Lung (tissue), 12 donors: ENCODE results near the gene ZNF2. TPM values are rescaled to one million over a fixed set of nuclear protein-coding genes. Genes with fewer than 3 reads are reported as not detected.

Experiments
- ATAC-seq: fragments of 200-7000 bp; cut with Tn5 transposase; one replicate; pipeline ENCODE4 v1.9.1; 2020; ENCODE audit warnings: moderate number of reproducible peaks; ENCODE audit not compliant: insufficient read depth, low FRiP score
- DNase-seq, 3 donors: peaks; one replicate each; pipeline ENCODE4 v3.0.0-alpha.2; 2013 to 2017
- H3K27ac ChIP-seq, 2 donors: one replicate each; pipeline ENCODE4 v1.5.1; 2013; ENCODE audit warnings: mild to moderate bottlenecking in 2 of 2, moderate library complexity in 2 of 2, control low read depth in 1 of 2, inconsistent platforms in 1 of 2, low read depth in 1 of 2, low read length in 1 of 2
- H3K27me3 ChIP-seq, 3 donors: one replicate each; pipeline ENCODE4 v1.5.1; 2013; ENCODE audit warnings: low read length in 2 of 3; ENCODE audit not compliant: control insufficient read depth in 3 of 3, insufficient read depth in 3 of 3
- H3K36me3 ChIP-seq, 4 donors: one replicate each; pipeline ENCODE4 v1.5.1; 2013; ENCODE audit warnings: low read length in 4 of 4, mild to moderate bottlenecking in 1 of 4, moderate library complexity in 1 of 4; ENCODE audit not compliant: control insufficient read depth in 4 of 4, insufficient read depth in 4 of 4
- H3K4me1 ChIP-seq, 5 donors: one replicate each; pipeline ENCODE4 v1.5.1; 2013; ENCODE audit warnings: low read length in 5 of 5, mild to moderate bottlenecking in 2 of 5, moderate library complexity in 1 of 5; ENCODE audit not compliant: control insufficient read depth in 5 of 5, insufficient read depth in 5 of 5
- H3K4me3 ChIP-seq: one replicate; pipeline ENCODE4 v1.5.1; 2013; ENCODE audit warnings: mild to moderate bottlenecking, control low read depth, moderate library complexity
- H3K9ac ChIP-seq, 2 donors: one replicate each; pipeline ENCODE4 v1.5.1; 2013; ENCODE audit warnings: low read length in 2 of 2, control low read depth in 1 of 2; ENCODE audit not compliant: insufficient read depth in 1 of 2
- H3K9me3 ChIP-seq, 4 donors: one replicate each; pipeline ENCODE4 v1.5.1; 2013; ENCODE audit warnings: low read length in 3 of 4, mild to moderate bottlenecking in 1 of 4, moderate library complexity in 1 of 4; ENCODE audit not compliant: control insufficient read depth in 4 of 4, insufficient read depth in 3 of 4
- WGBS, 2 donors: extraction: QIAGEN DNeasy Blood & Tissue Kit; methylation state at CpG; one replicate each; pipeline ENCODE4 v1.1.7; 2013; 5-methylcytosine and 5-hydroxymethylcytosine counted together
- polyA plus RNA-seq, 2 donors: library from polyadenylated mRNA; stranded (reverse); fragments of 200-250 nt; gene quantifications; one replicate each; pipeline ENCODE4 v1.2.1, GENCODE V29; 2013
- total RNA-seq, 2 donors: library from RNA; depleted of rRNA in 1 of 2; stranded (reverse); fragments of >200 nt in 1 of 2; gene quantifications; one replicate each; pipeline ENCODE4 v1.2.1, GENCODE V29; 2014 to 2021
- TF ChIP-seq, protein P1 (sequence below): IDR thresholded peaks from 2 replicates; pipeline ENCODE4 v1.5.1; 2012; ENCODE audit warnings: mild to moderate bottlenecking; ENCODE audit errors: control extremely low read depth, extremely low read depth
- donor health status: control.
- donor health status: control.
- donor health status: Bipolar disorder and iron deficiency.
- donor health status: healthy.
- donor health status: DM: yes; HTN: yes; CAD: no.

Gene ZNF2
- total and polyA plus RNA-seq, 4 donors: 1.8 to 4.7 (median 3.1) TPM

DNA sequence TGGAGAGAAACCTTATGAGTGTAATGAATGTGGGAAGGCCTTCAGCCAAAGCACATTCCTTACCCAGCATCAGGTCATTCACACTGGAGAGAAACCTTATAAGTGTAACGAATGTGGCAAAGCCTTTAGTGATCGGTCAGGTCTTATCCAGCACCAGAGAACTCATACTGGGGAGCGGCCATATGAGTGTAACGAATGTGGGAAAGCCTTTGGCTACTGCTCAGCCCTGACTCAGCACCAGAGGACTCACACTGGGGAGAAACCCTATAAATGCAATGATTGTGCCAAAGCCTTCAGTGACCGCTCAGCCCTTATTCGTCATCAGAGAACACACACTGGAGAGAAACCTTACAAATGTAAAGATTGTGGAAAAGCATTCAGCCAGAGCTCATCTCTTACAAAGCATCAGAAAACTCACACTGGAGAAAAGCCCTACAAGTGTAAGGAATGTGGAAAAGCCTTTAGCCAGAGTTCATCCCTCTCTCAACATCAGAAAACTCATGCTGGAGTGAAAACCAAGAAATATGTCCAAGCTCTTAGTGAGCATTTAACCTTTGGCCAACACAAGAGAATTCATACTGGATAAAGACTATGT is 49.5 kb downstream of the ZNF2 start:
- H3K9me3 ChIP-seq: peaks cover 28 to 67% (median 48%) of the 10 kb centered on the region in 4 donors
- TF ChIP-seq, protein P1, sequence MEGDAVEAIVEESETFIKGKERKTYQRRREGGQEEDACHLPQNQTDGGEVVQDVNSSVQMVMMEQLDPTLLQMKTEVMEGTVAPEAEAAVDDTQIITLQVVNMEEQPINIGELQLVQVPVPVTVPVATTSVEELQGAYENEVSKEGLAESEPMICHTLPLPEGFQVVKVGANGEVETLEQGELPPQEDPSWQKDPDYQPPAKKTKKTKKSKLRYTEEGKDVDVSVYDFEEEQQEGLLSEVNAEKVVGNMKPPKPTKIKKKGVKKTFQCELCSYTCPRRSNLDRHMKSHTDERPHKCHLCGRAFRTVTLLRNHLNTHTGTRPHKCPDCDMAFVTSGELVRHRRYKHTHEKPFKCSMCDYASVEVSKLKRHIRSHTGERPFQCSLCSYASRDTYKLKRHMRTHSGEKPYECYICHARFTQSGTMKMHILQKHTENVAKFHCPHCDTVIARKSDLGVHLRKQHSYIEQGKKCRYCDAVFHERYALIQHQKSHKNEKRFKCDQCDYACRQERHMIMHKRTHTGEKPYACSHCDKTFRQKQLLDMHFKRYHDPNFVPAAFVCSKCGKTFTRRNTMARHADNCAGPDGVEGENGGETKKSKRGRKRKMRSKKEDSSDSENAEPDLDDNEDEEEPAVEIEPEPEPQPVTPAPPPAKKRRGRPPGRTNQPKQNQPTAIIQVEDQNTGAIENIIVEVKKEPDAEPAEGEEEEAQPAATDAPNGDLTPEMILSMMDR: no peak
- ATAC-seq: no peak
- no peak overlapping the region for H3K27ac ChIP-seq
- WGBS, 2 donors: 96 to 98% methylated on average over 6 of the region's 6 CpGs
- no peak overlapping the region for H3K4me3 ChIP-seq
- no peaks in the 10 kb centered on the region for H3K27me3 ChIP-seq
- H3K9ac ChIP-seq: no peak overlapping the region
- peaks cover 9 to 73% (median 55%) of the 10 kb centered on the region in 4 donors for H3K36me3 ChIP-seq
- DNase-seq: no peak
- no peaks in the 10 kb centered on the region for H3K4me1 ChIP-seq

DNA sequence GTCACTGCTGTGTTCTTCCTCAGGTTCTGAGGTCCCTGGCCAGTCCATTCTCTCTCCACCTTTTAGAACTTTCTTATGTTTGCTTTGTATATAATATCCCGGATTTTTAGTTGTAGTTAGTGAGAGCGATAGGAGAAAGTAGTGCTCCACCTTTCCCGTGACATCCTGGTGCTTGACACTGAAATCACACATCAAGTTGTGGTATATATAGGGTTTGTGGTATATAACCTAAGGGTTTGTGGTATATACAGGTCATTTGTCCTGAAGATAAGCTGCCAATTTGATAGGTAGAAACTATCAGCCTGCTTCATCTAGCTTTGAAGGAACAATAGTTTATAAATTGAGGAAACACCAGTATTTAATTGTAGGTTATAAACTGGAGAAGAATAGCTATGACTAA is 54.8 kb downstream of the ZNF2 start:
- Histone ChIP-seq H3K9ac (no peak overlapping the region), H3K4me1 (no peaks in the 10 kb centered on the region), H3K27ac (no peak overlapping the region), H3K4me3 (no peak overlapping the region), H3K9me3 (peaks cover 4 to 49% (median 37%) of the 10 kb centered on the region in 4 donors), H3K36me3 (peaks cover 0 to 31% (median 18%) of the 10 kb centered on the region in 4 donors), H3K27me3 (no peaks in the 10 kb centered on the region)
- 95% methylated on average over 3 of the region's 3 CpGs for WGBS, 2 donors
- no peak for DNase-seq
- no peak for ATAC-seq
- TF ChIP-seq, protein P1: no peak

DNA sequence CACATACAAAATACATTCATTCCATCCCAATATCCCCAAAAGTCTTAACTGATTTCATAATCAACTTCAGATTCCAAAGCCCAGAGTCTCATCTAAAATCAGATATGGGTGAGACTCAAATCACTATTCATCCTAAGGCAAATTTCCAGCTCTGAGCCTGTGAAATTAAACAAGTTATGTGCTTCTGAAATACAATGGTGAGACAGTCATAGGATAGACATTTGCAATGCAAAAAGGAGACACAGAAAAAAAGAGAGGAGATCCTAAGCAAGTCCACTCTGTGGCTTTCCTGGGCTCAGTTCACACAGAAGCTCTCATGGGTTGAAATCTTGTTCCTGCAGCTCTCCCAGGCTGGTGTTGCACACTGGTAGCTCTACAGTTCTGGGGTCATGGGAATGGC is 60.0 kb downstream of the ZNF2 start:
- no peak overlapping the region for H3K4me3 ChIP-seq

More for the DNA sequence above, 60.0 kb downstream of the ZNF2 start:
- H3K4me1 ChIP-seq: no peaks in the 10 kb centered on the region
- no peaks in the 10 kb centered on the region for H3K27me3 ChIP-seq
- no peak overlapping the region for H3K9ac ChIP-seq
- H3K27ac ChIP-seq: no peak overlapping the region
- DNase-seq (no peak), ATAC-seq (no peak)
- TF ChIP-seq, protein P1: no peak
- H3K36me3 ChIP-seq: peaks cover 0 to 7% (median 1%) of the 10 kb centered on the region in 4 donors
- peaks cover 0 to 20% (median 12%) of the 10 kb centered on the region in 4 donors for H3K9me3 ChIP-seq
